ENCODE measurements around the gene TCF23.

GRCh38 chr2:27152102-27152795 lies 3.4 kb downstream of the TCF23 start:
- no peak for TF ChIP-seq CTCF (conservative IDR thresholded peaks at IDR 0.05)
- TF ChIP-seq EZH2 (IDR thresholded peaks at IDR 0.05; ENCODE audit: low read depth), result no peak

All from PC-9 (cell line).